Mucosa of gallbladder (tissue), 1 donor: ENCODE data around the gene LMCD1. TPM values are rescaled to one million over a fixed set of nuclear protein-coding genes. Genes with fewer than 3 reads are reported as not detected.
A peak's percentile ranks its signal among the peaks of the same experiment; 100 is the strongest.
"Not testable (repeated sequence)": the region's sequence is repeated elsewhere in the genome, so short reads cannot be mapped to it uniquely, and the experiment has no call there.

Source experiments
- DNase-seq: peaks from one replicate; pipeline ENCODE4 v3.0.0-alpha.2; 2020; ENCODE audit warnings: low spot score
- total RNA-seq: library from RNA; stranded (reverse); gene quantifications from one replicate; pipeline ENCODE4 v1.2.1, GENCODE V29; 2021
- donor health status: DM: no; HTN: no; CAD: no.

The LMCD1 gene
- total RNA-seq, 1 donor from 2014 or later, result 77.9 TPM

- DNase-seq, result no peak
Measured at GRCh38 chr3:8559351-8559750, 57.7 kb downstream of the LMCD1 start.

- DNase-seq, result no peak
Measured at GRCh38 chr3:8560366-8561007, 58.9 kb downstream of the LMCD1 start.

DNA sequence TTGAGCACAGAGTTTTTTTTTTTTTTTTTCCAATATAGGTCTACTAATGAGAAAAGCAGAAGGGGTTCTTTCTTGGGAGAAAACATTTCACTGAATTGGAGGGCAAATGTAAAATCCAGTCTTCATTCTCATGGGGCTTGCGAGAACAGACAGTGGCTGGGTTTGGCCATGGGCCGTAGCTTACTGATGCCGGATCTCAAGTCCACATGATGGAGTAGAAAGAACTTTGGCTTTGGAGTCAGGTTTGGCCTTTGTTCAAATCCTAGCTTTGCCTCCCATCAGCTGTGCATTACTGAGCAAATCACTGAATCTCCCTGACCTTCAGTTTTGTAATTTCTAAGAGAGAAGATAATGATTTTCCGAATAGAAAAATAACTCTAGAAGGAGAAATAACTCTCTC, 59.7 kb downstream of the LMCD1 start:
- no peak for DNase-seq

DNA sequence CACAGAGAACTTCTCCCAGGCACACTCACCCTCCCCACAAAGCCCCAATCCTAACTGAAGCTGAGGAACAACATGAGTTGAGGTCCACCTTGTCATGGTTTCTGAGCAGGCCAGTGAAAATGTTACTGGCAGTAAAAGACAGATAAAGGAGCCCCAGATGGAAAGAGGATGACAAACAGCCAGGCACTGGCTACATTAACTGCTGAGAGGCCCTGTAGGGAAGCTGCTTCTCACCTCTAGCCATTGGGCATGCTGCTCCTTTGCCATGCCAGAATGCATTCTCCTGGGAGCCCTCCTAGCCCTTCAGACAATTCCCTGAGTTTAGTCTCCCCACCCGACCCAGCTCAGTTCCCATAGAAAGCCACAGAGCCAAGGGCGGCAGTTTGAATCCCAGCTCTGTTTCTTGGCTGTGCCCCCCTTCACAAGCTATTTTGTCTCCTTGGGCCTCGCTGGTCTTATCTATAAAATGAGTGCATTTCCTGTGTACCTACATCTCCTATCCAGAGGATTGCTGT, 60.5 kb downstream of the LMCD1 start:
- no peak for DNase-seq

- no peak for DNase-seq
Measured at GRCh38 chr3:8563146-8563545, 61.5 kb downstream of the LMCD1 start.

GRCh38 chr3:8563597-8563996, 62.0 kb downstream of the LMCD1 start:
- DNase-seq, result no peak

DNA sequence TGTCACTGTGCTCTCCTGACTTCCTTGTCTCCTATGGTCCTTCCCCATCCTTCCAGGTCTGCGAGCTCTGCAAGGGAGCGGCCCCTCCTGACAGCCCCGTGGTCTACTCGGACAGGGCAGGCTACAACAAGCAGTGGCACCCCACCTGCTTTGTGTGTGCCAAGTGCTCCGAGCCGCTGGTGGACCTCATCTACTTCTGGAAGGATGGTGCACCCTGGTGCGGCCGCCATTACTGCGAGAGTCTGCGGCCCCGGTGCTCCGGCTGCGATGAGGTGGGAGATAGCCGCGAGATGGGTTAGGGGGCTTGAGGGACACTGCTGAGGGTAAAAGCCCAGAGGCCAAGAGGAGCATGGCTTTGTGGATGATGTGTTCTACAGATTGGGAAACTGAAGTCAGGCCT, 63.8 kb downstream of the LMCD1 start:
- no peak for DNase-seq

DNA sequence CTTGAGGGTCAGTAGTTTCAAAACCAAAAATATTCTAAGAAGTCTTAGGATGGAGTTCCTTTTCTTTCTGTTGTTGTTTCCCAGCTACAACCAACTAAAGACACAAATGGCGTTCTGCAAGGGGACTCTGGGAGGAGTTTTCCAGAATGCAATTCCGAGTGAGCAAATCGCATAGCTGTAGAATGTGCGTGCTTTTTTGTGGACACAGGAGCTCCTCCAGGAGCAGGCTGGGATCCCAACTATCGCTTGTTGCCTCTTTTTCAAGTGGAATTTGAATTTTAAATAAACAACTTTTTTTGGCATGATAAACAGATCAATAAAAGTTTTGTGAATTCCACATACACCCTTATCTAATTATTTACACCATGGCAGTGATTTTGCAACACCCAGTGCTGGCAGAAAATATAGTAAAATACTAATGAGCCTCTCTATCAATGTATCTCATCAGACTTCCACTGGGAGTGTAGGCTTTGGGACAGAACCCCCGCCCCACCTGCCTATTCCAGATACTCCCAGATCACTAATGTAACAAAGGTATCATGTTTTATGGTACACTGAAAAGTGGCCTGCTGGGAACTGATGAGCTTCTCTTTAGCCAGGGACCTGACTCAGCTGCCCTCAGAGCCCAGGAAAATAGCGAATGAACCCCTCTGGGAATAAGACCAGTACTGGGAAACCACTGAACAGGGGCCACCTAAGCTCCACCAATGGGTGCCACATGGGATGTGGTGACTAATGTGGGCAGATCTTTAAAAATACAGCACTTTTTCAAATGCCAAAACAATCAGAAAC, 66.4 kb downstream of the LMCD1 start:
- no peak for DNase-seq

- no peak for DNase-seq
Measured at GRCh38 chr3:8571256-8571655, 69.6 kb downstream of the LMCD1 start.

DNA sequence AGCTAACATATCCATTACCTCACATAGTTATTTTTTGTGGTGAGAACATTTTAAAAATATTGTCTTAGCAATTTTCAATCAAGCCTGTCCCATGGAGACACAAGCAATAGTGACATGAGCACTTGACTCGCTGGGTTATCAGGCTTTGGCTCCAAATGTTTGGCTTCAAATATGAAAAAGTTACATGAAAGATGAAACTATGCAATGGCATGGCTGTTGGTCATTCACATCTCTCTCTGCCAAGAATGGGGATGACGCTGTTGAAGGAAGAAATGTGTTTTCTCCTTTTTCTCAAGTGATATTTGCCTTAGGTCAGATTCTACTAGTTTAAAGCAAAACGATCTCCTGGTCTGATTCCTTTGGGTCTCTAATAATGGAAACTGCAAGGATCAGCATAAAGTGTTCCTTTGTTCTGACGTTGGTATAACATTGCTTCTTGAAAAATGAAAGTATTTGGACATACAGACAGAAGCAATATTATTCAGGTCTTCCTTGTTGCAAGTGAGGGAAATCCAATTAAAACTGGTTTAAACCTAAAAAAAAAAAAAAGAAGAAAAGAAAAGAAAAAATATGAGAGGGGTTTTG, 71.8 kb downstream of the LMCD1 start:
- no peak for DNase-seq

GRCh38 chr3:8574040-8574669, 72.5 kb downstream of the LMCD1 start:
- DNase-seq, result no peak

DNA sequence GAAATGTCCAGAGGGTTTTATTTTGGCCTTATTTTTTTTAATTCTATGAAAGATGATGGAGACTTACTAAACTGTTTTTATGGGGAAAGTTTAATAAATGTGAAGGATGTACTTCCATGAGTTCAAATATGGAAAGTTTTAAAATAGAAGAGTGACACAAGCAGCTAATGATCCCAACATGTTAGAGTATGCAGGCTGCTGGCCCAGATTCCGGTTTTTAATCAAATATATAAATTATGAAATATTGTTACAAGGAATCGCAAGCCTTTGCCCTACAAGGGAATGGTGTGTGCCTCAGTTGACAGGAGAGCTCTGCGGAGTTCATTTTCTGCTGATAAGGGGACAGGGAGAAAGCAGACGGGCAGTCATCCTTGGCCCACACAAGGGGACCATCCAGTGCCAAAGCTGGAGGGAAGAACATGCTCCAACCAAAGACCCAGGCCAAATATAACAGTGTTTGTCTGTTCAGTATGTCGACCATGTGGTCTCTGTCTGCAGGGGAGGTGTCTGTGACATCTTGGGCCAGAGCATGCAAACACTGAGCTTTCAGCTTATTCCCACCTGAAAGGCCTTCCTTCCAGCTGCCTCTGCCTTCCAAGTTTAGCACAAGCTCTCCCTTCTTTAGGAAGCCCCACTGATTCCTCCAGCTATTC, 73.2 kb downstream of the LMCD1 start:
- DNase-seq, result no peak

- no peak for DNase-seq
Measured at GRCh38 chr3:8575364-8576104, 73.9 kb downstream of the LMCD1 start.

DNA sequence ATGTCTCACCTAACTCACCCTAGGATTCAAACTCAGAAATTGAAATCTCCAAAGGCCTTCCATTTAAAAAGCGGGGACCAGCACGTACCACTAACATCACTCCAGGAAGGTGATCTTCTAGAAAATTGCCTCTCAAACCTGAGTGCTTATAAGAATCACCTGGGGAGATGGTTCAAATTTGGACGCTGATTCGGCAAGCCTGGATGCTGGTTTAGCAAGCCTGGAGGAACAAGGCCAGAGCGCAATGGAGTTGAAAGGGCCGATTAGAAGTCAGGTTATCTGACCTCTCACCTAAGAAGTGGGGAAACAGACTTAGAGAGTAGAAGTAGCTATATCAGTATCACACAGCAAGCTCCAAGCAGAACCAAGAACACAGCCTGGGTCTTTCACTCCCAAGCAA, 74.8 kb downstream of the LMCD1 start:
- DNase-seq, result no peak

- peak; percentile 44 for DNase-seq
Measured at GRCh38 chr3:8576841-8577571, 75.4 kb downstream of the LMCD1 start.

- no peak for DNase-seq
Measured at GRCh38 chr3:8578282-8578681, 76.7 kb downstream of the LMCD1 start.

- no peak for DNase-seq
Measured at GRCh38 chr3:8579096-8579495, 77.5 kb downstream of the LMCD1 start.

DNA sequence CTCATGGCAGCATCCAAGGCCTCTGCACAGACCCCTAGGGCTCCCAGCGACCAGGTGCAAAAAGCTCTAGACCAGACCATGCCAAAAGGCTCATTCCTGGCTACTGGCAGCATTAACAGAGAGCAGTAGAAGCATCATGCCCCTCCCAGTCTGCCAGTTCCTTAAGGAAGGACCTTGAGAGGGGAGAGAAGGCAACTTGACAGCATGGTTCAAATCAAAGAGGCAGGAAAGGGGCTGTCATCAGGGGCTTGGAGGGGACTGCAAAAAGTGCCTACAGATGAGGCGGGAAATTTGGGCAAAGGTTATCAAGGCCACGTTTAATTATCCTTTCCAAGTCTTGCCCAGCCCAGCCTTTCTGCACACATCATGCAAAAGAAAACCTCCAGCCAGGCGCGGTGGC, 78.3 kb downstream of the LMCD1 start:
- no peak for DNase-seq

- DNase-seq, result not testable (repeated sequence)
Measured at GRCh38 chr3:8580434-8580833, 78.8 kb downstream of the LMCD1 start.

DNA sequence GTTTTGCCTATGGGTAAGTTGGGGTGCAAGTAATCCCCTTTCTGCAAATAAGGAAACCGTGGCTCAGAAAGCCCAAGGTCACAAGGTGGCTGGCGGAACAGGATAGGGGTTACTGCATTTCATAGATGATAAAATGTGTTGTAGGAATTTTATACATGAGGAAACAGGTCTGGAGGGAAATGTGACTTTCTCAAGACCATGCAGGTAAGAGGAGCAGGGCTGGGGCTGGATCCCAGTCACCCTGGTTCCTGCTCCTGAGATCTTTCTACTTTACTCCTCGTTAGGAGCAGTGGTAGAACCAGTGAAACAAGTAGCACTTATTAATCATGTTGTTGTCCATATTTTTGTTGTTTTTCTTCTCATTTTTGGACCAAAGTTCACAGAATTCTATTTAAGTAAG, 79.8 kb downstream of the LMCD1 start:
- no peak for DNase-seq
